CD8-positive, alpha-beta memory T cell (primary cell): ENCODE data around the gene EXD3. TPM values are rescaled to one million over a fixed set of nuclear protein-coding genes. Genes with fewer than 3 reads are reported as not detected.
"Not testable (repeated sequence)": the region's sequence is repeated elsewhere in the genome, so short reads cannot be mapped to it uniquely, and the experiment has no call there.

ENCODE experiments used
- CTCF ChIA-PET: fragments of 350-600 bp; sonication (Branson Sonifier 250); formaldehyde crosslinking; loops from one replicate; lab custom pipeline; 2021; ENCODE audit warnings: antibody characterized with exemption; lab: Charles Lee
- POLR2A ChIA-PET: fragments of 350-600 bp; sonication (Branson Sonifier 250); formaldehyde crosslinking; loops from one replicate; lab custom pipeline; 2021; ENCODE audit warnings: antibody characterized with exemption; lab: Charles Lee
- DNase-seq, 5 donors: peaks; one replicate each; pipeline versions ENCODE4 v3.0.0 to v3.0.0-alpha.2; 2020 to 2022; ENCODE audit warnings: mixed read lengths in 1 of 5
- H3K27ac ChIP-seq: one replicate; pipeline ENCODE4 v1.7.0; 2013; ENCODE audit warnings: low read depth, mild to moderate bottlenecking, low read length, moderate library complexity
- H3K27me3 ChIP-seq: 2 replicates; pipeline ENCODE4 v1.7.0; 2013; ENCODE audit warnings: low read length, mild to moderate bottlenecking; ENCODE audit not compliant: insufficient read depth, poor library complexity, severe bottlenecking
- H3K36me3 ChIP-seq: 2 replicates; pipeline ENCODE4 v1.7.0; 2013; ENCODE audit warnings: mild to moderate bottlenecking, low read length, moderate library complexity; ENCODE audit not compliant: insufficient read depth
- H3K4me1 ChIP-seq: 2 replicates; pipeline ENCODE4 v1.7.0; 2013; ENCODE audit warnings: mild to moderate bottlenecking, low read length, moderate library complexity; ENCODE audit not compliant: insufficient read depth
- H3K4me3 ChIP-seq: 2 replicates; pipeline ENCODE4 v1.7.0; 2013; ENCODE audit warnings: mild to moderate bottlenecking, low read length
- H3K9me3 ChIP-seq: 2 replicates; pipeline ENCODE4 v1.7.0; 2013; ENCODE audit warnings: mild to moderate bottlenecking, low read length
- H3K27ac Mint-ChIP-seq, 8 donors: one replicate each; pipeline ENCODE4 v1.8.0; 2020 to 2021; ENCODE audit warnings: mixed read lengths in 8 of 8, mild to moderate bottlenecking in 6 of 8, inconsistent platforms in 3 of 8, moderate library complexity in 3 of 8
- H3K27me3 Mint-ChIP-seq, 2 donors: one replicate each; pipeline ENCODE4 v1.8.0; 2020 to 2021; ENCODE audit warnings: mixed read lengths in 2 of 2, mild to moderate bottlenecking in 1 of 2, moderate library complexity in 1 of 2
- H3K36me3 Mint-ChIP-seq, 3 donors: one replicate each; pipeline ENCODE4 v1.8.0; 2020 to 2021; ENCODE audit warnings: mixed read lengths in 3 of 3, inconsistent platforms in 1 of 3, mild to moderate bottlenecking in 1 of 3
- H3K4me1 Mint-ChIP-seq, 3 donors: one replicate each; pipeline ENCODE4 v1.8.0; 2020 to 2021; ENCODE audit warnings: mixed read lengths in 3 of 3, inconsistent platforms in 1 of 3, mild to moderate bottlenecking in 1 of 3
- H3K4me3 Mint-ChIP-seq, 7 donors: one replicate each; pipeline ENCODE4 v1.8.0; 2020 to 2021; ENCODE audit warnings: mixed read lengths in 7 of 7, mild to moderate bottlenecking in 6 of 7, moderate library complexity in 4 of 7, inconsistent platforms in 2 of 7
- H3K9me3 Mint-ChIP-seq, 5 donors: one replicate each; pipeline ENCODE4 v1.8.0; 2020 to 2022; ENCODE audit warnings: mixed read lengths in 5 of 5, mild to moderate bottlenecking in 3 of 5, moderate library complexity in 2 of 5, inconsistent platforms in 1 of 5
- polyA plus RNA-seq: library from polyadenylated mRNA; unstranded; fragments of 300-500 nt; fragmentation: Illumina TruSeq; gene quantifications from one replicate; pipeline ENCODE4 v1.2.3, GENCODE V29; 2021
- total RNA-seq, 2 experiments: library from RNA; stranded (reverse); gene quantifications; one replicate each; pipeline ENCODE4 v1.2.3, GENCODE V29; 2021

The EXD3 gene
- total and polyA plus RNA-seq, 3 experiments from 2014 or later = 4.8 to 6.7 (median 6.6) TPM

DNA sequence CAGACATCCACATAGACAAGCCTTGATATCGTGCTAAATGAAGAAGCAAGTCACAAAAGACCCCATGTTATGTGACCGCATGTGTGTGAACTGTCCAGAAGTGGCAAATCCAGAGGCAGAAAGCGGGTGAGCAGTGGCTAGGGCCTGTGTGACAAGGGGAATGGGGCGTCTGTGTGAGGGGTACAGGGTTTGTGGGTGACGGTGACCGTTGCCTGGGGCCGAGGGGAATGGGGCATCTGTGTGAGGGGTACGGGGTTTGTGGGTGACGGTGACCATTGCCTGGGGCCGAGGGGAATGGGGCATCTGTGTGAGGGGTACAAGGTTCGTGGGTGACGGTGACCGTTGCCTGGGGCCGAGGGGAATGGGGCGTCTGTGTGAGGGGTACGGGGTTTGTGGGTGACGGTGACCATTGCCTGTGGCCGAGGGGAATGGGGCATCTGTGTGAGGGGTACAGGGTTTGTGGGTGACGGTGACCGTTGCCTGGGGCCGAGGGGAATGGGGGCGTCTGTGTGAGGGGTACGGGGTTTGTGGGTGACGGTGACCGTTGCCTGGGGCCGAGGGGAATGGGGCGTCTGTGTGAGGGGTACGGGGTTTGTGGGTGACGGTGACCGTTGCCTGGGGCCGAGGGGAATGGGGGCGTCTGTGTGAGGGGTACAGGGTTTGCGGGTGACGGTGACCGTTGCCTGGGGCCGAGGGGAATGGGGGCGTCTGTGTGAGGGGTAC, 44.1 kb downstream of the EXD3 start:
- H3K36me3 Mint-ChIP-seq, H3K9me3 ChIP-seq, H3K36me3 ChIP-seq, H3K27me3 Mint-ChIP-seq, H3K9me3 Mint-ChIP-seq, H3K27me3 ChIP-seq, CTCF ChIA-PET, POLR2A ChIA-PET, H3K4me1 Mint-ChIP-seq, H3K4me3 ChIP-seq, H3K27ac ChIP-seq, H3K27ac Mint-ChIP-seq, H3K4me1 ChIP-seq: not testable (repeated sequence)
- peak in 1 of 5 donors; percentile 34 for DNase-seq
- peak overlapping the region in 1 of 7 donors; percentile 38 for H3K4me3 Mint-ChIP-seq

DNA sequence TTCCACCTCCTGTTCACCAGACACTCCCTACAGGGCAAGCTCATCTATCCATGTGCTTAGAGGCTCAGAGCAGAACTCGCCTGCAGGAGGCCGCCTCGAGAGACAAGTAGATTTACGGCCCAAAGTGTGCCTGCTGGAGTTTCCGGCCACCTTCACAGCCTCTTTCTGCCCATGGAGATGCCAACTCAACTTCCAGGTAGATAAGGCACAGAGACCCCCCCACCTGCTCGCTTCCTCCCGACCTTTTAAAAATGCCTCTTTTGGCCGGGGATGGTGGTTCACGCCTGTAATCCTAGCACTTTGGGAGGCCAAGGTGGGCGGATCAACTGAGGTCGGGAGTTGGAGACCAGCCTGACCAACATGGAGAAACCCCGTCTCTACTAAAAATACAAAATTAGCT, 46.6 kb downstream of the EXD3 start:
- ChIA-PET CTCF (no interaction called here), POLR2A (no interaction called here)
- Mint-ChIP-seq H3K27me3 (no peaks in the 10 kb centered on the region), H3K9me3 (no peaks in the 10 kb centered on the region), H3K4me1 (no peaks in the 10 kb centered on the region), H3K4me3 (no peak overlapping the region), H3K36me3 (no peaks in the 10 kb centered on the region), H3K27ac (no peak overlapping the region)
- Histone ChIP-seq H3K27me3 (no peaks in the 10 kb centered on the region), H3K9me3 (no peaks in the 10 kb centered on the region), H3K4me3 (no peak overlapping the region), H3K27ac (no peak overlapping the region), H3K36me3 (no peaks in the 10 kb centered on the region), H3K4me1 (no peaks in the 10 kb centered on the region)
- DNase-seq = no peak

DNA sequence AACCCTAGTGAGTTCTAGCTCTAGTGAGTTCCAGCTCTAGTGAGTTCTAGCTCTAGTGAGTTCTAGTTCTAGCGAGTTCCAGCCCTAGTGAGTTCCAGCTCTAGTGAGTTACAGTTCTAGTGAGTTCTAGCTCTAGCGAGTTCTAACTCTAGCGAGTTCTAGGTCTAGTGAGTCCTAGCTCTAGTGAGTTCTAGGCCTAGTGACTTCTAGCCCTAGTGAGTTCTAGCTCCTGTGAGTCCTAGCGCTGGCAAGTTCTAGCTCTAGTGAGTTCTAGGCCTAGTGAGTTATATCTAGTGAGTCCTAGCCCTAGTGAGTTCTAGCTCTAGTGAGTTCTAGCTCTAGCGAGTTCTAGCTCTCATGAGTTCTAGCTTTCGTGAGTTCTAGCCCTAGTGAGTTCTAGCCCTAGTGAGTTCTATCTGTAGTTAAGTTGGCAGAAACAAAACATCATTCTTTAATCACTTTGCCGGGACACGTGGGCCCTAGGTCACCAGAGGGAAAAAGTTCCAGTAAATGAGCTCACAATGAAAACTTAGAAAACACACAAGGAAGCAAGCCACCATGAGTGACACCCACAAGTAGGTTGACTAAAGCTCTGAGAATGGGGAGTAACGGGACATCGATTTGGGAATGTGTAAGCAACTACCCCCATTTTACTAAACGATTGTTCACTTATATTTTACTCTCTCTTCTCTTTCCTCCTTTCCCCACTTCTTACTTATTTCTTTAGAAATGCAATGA, 47.5 kb downstream of the EXD3 start:
- Histone ChIP-seq H3K27ac (no peak overlapping the region), H3K36me3 (no peaks in the 10 kb centered on the region), H3K27me3 (no peaks in the 10 kb centered on the region), H3K4me3 (no peak overlapping the region), H3K4me1 (no peaks in the 10 kb centered on the region), H3K9me3 (no peaks in the 10 kb centered on the region)
- H3K4me1 Mint-ChIP-seq = no peaks in the 10 kb centered on the region
- H3K4me3 Mint-ChIP-seq = no peak overlapping the region
- no peaks in the 10 kb centered on the region for H3K27me3 Mint-ChIP-seq
- ChIA-PET CTCF (no interaction called here), POLR2A (no interaction called here)
- no peaks in the 10 kb centered on the region for H3K9me3 Mint-ChIP-seq
- no peak for DNase-seq
- H3K36me3 Mint-ChIP-seq = no peaks in the 10 kb centered on the region
- H3K27ac Mint-ChIP-seq = no peak overlapping the region

DNA sequence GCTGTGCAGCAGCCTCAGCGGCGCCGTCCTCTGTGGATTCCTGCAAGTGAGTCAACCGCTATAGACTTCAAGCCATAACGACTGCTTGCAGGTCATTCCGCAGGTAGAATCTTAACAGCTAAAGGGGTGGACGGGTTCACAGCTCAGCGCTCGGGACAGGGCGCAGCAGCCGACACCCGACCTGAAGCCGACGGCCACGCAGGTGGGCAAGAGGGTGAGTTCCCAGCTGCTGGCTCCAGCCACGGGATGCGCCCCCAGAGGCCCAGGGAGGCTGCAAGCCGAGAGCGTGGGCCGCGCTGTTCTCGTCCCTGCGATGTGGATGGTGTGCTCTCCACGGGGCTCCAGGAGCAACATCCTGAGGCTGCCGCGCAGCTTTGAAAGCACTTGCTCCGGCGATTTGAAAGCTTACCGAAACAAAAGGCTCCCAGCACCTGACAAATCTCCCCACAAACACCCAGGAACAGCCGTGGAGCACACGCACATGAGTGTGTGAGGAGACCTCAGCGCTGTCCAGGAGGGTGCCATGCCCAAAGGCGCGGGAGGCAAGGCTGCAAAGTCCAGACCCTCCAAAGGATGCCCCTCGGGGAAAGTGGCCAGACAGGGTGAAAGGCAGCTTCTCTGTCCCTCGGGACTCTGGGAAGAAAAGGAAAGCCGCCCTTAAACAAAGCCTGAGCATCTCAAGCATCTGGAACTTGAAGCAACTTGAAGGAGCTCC, 48.7 kb downstream of the EXD3 start:
- Histone ChIP-seq H3K4me1 (no peaks in the 10 kb centered on the region), H3K36me3 (no peaks in the 10 kb centered on the region), H3K27me3 (no peaks in the 10 kb centered on the region), H3K4me3 (no peak overlapping the region), H3K9me3 (no peaks in the 10 kb centered on the region), H3K27ac (no peak overlapping the region)
- H3K9me3 Mint-ChIP-seq = no peaks in the 10 kb centered on the region
- peak in 1 of 5 donors; percentile 20 for DNase-seq
- ChIA-PET POLR2A (no interaction called here), CTCF (no interaction called here)
- no peaks in the 10 kb centered on the region for H3K4me1 Mint-ChIP-seq
- no peak overlapping the region for H3K27ac Mint-ChIP-seq
- H3K4me3 Mint-ChIP-seq = no peak overlapping the region
- H3K36me3 Mint-ChIP-seq = no peaks in the 10 kb centered on the region
- no peaks in the 10 kb centered on the region for H3K27me3 Mint-ChIP-seq

DNA sequence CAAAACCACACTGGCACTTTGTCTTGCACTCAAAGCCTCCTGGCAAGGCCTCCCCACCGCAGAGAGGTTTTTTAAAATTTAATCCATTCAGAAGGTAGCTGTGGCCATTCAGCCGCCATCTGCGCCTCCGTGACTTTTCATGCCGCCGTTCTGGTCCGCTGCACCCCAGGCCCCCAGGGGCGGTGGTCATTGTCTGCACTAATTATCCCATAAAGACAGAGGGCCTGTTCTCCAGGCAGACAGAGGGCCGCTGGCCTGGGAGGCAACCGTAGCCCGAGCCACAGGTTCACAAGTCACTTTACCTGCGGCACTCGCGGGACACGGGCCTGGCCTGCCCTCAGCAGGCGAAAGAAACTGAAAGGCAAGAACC, 49.4 kb downstream of the EXD3 start:
- H3K27me3 ChIP-seq = no peaks in the 10 kb centered on the region
- no peaks in the 10 kb centered on the region for H3K4me1 Mint-ChIP-seq
- no peak overlapping the region for H3K4me3 ChIP-seq
- H3K4me1 ChIP-seq = no peaks in the 10 kb centered on the region
- POLR2A ChIA-PET = no interaction called here
- no peak overlapping the region for H3K27ac Mint-ChIP-seq
- H3K27ac ChIP-seq = no peak overlapping the region
- H3K4me3 Mint-ChIP-seq = no peak overlapping the region
- H3K9me3 ChIP-seq = no peaks in the 10 kb centered on the region
- DNase-seq = peak in 1 of 5 donors; percentile 46
- H3K9me3 Mint-ChIP-seq = no peaks in the 10 kb centered on the region
- no peaks in the 10 kb centered on the region for H3K36me3 Mint-ChIP-seq
- H3K27me3 Mint-ChIP-seq = no peaks in the 10 kb centered on the region
- no peaks in the 10 kb centered on the region for H3K36me3 ChIP-seq
- CTCF ChIA-PET = no interaction called here

DNA sequence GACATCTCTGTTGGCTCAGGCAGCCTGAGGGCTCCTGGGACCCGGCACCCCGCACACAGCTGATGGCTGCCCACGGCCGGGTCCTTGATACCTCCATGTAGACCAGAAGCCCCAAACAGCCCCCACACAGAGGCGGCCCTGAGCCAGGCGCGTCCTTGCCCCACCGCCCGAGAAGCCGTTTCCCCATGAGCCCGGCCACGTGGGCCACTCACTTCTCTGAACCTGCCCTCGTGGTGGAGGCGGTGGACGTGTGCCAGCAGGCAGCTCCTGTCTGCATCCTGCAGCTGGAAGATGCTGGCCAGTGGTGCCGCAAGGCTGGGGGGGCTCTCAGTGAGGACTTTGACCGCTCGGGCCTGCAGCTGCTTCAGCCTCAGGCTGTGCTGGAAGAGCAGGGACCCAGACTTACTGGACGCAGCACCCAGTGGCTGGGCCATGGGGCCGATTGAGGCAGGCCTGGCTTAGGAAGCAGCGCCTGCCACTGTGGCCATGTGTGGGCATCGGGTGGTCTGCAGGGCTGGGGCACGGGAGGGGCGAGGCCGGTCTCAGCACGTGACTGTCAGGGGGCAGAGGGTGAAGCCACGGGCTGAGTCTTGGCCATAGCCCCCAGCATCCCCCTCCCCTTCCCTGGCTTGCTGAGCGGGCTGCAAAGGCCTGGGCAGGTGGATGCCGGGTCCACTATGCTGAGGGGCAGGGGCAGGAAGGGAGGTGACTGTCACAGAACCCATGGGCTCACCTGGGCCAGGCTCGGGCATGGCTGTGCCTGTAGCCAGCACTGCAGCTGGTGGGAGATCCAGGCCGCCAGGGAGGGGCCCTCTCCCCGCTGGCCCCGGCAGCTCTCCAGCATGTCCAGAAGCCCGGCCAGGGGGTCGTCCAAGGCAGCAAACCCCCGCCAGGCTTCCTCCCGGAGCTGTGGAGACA, 50.0 kb downstream of the EXD3 start:
- Mint-ChIP-seq H3K27ac (no peak overlapping the region), H3K27me3 (no peaks in the 10 kb centered on the region), H3K36me3 (no peaks in the 10 kb centered on the region), H3K4me1 (no peaks in the 10 kb centered on the region), H3K9me3 (no peaks in the 10 kb centered on the region), H3K4me3 (no peak overlapping the region)
- Histone ChIP-seq H3K27ac (no peak overlapping the region), H3K27me3 (no peaks in the 10 kb centered on the region), H3K36me3 (no peaks in the 10 kb centered on the region), H3K4me1 (no peaks in the 10 kb centered on the region), H3K4me3 (no peak overlapping the region), H3K9me3 (no peaks in the 10 kb centered on the region)
- ChIA-PET CTCF (no interaction called here), POLR2A (no interaction called here)
- DNase-seq = peak in 1 of 5 donors; percentile 32

DNA sequence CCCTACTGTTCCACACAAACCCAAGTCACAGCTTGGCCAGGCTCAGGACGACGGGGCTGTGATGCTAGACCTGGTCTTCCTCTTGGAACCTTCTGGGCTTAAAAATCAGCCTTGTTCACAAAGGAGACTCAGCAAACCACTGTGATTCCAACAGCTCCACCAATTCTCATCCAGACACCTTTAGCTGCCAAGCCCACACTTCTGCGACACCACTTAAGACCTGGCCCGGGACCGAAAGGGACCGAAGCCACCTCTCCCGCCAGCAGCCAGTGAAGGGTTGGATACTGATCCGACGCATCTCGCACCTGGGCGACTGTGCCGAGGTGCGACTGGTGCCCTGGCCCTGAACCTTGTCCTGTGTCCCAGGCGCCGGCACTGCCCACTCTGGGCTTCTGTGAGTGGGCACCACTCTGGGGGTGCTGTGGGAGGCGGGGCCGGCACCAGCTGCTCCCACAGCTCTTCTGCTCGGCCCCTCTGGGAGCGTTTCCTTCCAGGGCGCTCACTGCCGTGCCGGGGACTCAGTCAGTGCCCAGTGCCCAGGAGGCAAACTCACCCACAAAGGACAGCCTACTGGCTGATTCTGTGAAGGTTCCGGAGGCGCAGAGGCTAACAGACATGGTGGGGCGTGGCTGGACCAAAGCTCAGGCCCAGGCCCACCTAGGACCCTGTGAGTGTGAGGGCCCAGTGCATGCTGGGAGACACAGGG, 50.9 kb downstream of the EXD3 start:
- Histone ChIP-seq H3K27me3 (no peaks in the 10 kb centered on the region), H3K27ac (no peak overlapping the region), H3K4me1 (no peaks in the 10 kb centered on the region), H3K36me3 (no peaks in the 10 kb centered on the region), H3K4me3 (no peak overlapping the region), H3K9me3 (no peaks in the 10 kb centered on the region)
- ChIA-PET CTCF (no interaction called here), POLR2A (no interaction called here)
- H3K27me3 Mint-ChIP-seq = no peaks in the 10 kb centered on the region
- no peak overlapping the region for H3K27ac Mint-ChIP-seq
- peak in 1 of 5 donors; percentile 25 for DNase-seq
- H3K4me3 Mint-ChIP-seq = no peak overlapping the region
- peaks cover 0 to 2% (median 0%) of the 10 kb centered on the region in 3 donors for H3K36me3 Mint-ChIP-seq
- H3K4me1 Mint-ChIP-seq = no peaks in the 10 kb centered on the region
- H3K9me3 Mint-ChIP-seq = no peaks in the 10 kb centered on the region
